Thyroid gland (tissue), 4 donors: ENCODE data around the gene CGB5. TPM values are rescaled to one million over a fixed set of nuclear protein-coding genes. Genes with fewer than 3 reads are reported as not detected.

Source experiments
- DNase-seq, 2 donors: peaks; one replicate each; pipeline ENCODE4 v3.0.0-alpha.2; 2019
- H3K27ac ChIP-seq, 3 donors: fragments of 200-600 bp; sonication (generic); 1 replicate in 2 of 3; 2 replicates in 1 of 3; pipeline ENCODE4 v1.5.1; 2016 to 2019; ENCODE audit warnings: mild to moderate bottlenecking in 1 of 3, moderate library complexity in 1 of 3
- H3K27me3 ChIP-seq: fragments of 200-600 bp; sonication (generic); one replicate; pipeline ENCODE4 v1.5.1; 2019
- H3K36me3 ChIP-seq, 2 donors: fragments of 200-600 bp; sonication (generic); one replicate each; pipeline ENCODE4 v1.5.1; 2016 to 2019
- H3K4me1 ChIP-seq, 2 donors: fragments of 200-600 bp; sonication (generic); one replicate each; pipeline ENCODE4 v1.5.1; 2017 to 2019
- H3K4me3 ChIP-seq, 3 donors: fragments of 200-600 bp; sonication (generic); replicated peaks in 1 of 3; 1 replicate in 2 of 3; 2 replicates in 1 of 3; pipeline ENCODE4 v1.5.1; 2016; ENCODE audit warnings: mild to moderate bottlenecking in 1 of 3
- H3K9me3 ChIP-seq: fragments of 200-600 bp; sonication (generic); one replicate; pipeline ENCODE4 v1.5.1; 2017
- POLR2A ChIP-seq, 2 donors: fragments of 450-650 bp; IDR thresholded peaks; one replicate each; pipeline ENCODE4 v1.6.1; 2017; ENCODE audit warnings: antibody characterized with exemption in 2 of 2, mild to moderate bottlenecking in 2 of 2, moderate library complexity in 1 of 2
- WGBS, 2 donors: methylation state at CpG; one replicate each; pipeline ENCODE4 v1.1.5; 2017; 5-methylcytosine and 5-hydroxymethylcytosine counted together
- intact Hi-C: fragments of 100-400 bp; cut with DNase I; formaldehyde crosslinking; loops from one replicate; pipeline ENCODE4 v1.15.1; 2023
- total RNA-seq, 4 donors: library from RNA; depleted of rRNA; stranded (reverse); fragments of >200 nt; gene quantifications; one replicate each; pipeline ENCODE4 v1.2.3, GENCODE V29; 2016
- TF ChIP-seq, protein P1 (sequence below), 6 experiments: fragments of 200-600 bp in 3 of 6; fragments of 450-650 bp in 3 of 6; sonication (generic) in 3 of 6; IDR thresholded peaks; one replicate each; pipeline ENCODE4 v1.5.1; 2016 to 2019; ENCODE audit warnings: antibody characterized with exemption in 6 of 6, mild to moderate bottlenecking in 2 of 6, inconsistent platforms in 1 of 6, moderate library complexity in 1 of 6

CGB5 gene
- total RNA-seq, 4 donors from 2014 or later: 0.56 TPM; not detected in 3

GRCh38 chr19:49061000-49061399, 17.4 kb downstream of the CGB5 start:
- TF ChIP-seq, protein P1, sequence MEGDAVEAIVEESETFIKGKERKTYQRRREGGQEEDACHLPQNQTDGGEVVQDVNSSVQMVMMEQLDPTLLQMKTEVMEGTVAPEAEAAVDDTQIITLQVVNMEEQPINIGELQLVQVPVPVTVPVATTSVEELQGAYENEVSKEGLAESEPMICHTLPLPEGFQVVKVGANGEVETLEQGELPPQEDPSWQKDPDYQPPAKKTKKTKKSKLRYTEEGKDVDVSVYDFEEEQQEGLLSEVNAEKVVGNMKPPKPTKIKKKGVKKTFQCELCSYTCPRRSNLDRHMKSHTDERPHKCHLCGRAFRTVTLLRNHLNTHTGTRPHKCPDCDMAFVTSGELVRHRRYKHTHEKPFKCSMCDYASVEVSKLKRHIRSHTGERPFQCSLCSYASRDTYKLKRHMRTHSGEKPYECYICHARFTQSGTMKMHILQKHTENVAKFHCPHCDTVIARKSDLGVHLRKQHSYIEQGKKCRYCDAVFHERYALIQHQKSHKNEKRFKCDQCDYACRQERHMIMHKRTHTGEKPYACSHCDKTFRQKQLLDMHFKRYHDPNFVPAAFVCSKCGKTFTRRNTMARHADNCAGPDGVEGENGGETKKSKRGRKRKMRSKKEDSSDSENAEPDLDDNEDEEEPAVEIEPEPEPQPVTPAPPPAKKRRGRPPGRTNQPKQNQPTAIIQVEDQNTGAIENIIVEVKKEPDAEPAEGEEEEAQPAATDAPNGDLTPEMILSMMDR (IDR thresholded peaks at IDR 0.05): no peak
- no peak for TF ChIP-seq POLR2A (IDR thresholded peaks at IDR 0.05)
- no peak for DNase-seq
- H3K9me3 ChIP-seq: no peaks in the 10 kb centered on the region
- H3K27ac ChIP-seq: no peak overlapping the region
- H3K4me3 ChIP-seq: no peak overlapping the region
- 83% methylated on average over 1 of the region's 2 CpGs; no CpG with 5 or more reads in 1 of the 2 donors for WGBS, 2 donors
- no peaks in the 10 kb centered on the region for H3K36me3 ChIP-seq
- no peaks in the 10 kb centered on the region for H3K27me3 ChIP-seq
- intact Hi-C loops: no loop called here
- peaks cover 2 to 29% of the 10 kb centered on the region in 2 donors for H3K4me1 ChIP-seq

- no peak for TF ChIP-seq POLR2A (IDR thresholded peaks at IDR 0.05)
- TF ChIP-seq, protein P1 (IDR thresholded peaks at IDR 0.05): no peak
- no peak for DNase-seq
- no peaks in the 10 kb centered on the region for H3K27me3 ChIP-seq
- no peaks in the 10 kb centered on the region for H3K36me3 ChIP-seq
- intact Hi-C loops: no loop called here
- WGBS, 2 donors: 73 to 78% methylated on average over 17 to 22 of the region's 25 CpGs
- H3K4me1 ChIP-seq: peaks cover 2 to 27% of the 10 kb centered on the region in 2 donors
- no peaks in the 10 kb centered on the region for H3K9me3 ChIP-seq
- no peak overlapping the region for H3K27ac ChIP-seq
- H3K4me3 ChIP-seq: no peak overlapping the region
Observed at GRCh38 chr19:49061445-49061844, 17.8 kb downstream of the CGB5 start.

- no peaks in the 10 kb centered on the region for H3K9me3 ChIP-seq
- no peaks in the 10 kb centered on the region for H3K36me3 ChIP-seq
- intact Hi-C loops: no loop called here
- H3K4me3 ChIP-seq: peak overlapping the region in 1 of 3 donors; percentile 23
- H3K27ac ChIP-seq: no peak overlapping the region
- no peaks in the 10 kb centered on the region for H3K27me3 ChIP-seq
- peaks cover 0 to 10% of the 10 kb centered on the region in 2 donors for H3K4me1 ChIP-seq
- peak in 1 of 2 donors; percentile 15 for DNase-seq
- no peak for TF ChIP-seq POLR2A (IDR thresholded peaks at IDR 0.05)
- TF ChIP-seq, protein P1 (IDR thresholded peaks at IDR 0.05): no peak
- 37 to 56% methylated on average over 5 to 10 of the region's 10 CpGs for WGBS, 2 donors
Observed at GRCh38 chr19:49064029-49064629, 20.5 kb downstream of the CGB5 start.

- peak; percentile 38 to 58 for DNase-seq
- H3K36me3 ChIP-seq: no peaks in the 10 kb centered on the region
- H3K27me3 ChIP-seq: no peaks in the 10 kb centered on the region
- intact Hi-C loops: no loop called here
- H3K9me3 ChIP-seq: no peaks in the 10 kb centered on the region
- peak within 1 kb of the TSS in 1 of 3 donors; percentile 23 for H3K4me3 ChIP-seq
- no peak within 1 kb of the TSS for H3K27ac ChIP-seq
- 11 to 22% methylated on average over 15 to 19 of the region's 53 CpGs for WGBS, 2 donors
- TF ChIP-seq POLR2A (IDR thresholded peaks at IDR 0.05): no peak
- TF ChIP-seq, protein P1 (IDR thresholded peaks at IDR 0.05): no peak
- H3K4me1 ChIP-seq: peaks cover 0 to 10% of the 10 kb centered on the region in 2 donors
Observed at GRCh38 chr19:49064768-49065611, 21.3 kb downstream of the CGB5 start, which contains the start of gene NTF4. NTF4 (minus strand) TSS chr19:49064818; CDS start chr19:49061997, 2,821 bp downstream.
